Measurements from ENCODE around the gene LRRC71. TPM values are rescaled to one million over a fixed set of nuclear protein-coding genes. Genes with fewer than 3 reads are reported as not detected.

LRRC71 gene
- total and polyA plus RNA-seq, 10 donors, result 0.03 to 0.51 (median 0.33) TPM; not detected in 4

DNA sequence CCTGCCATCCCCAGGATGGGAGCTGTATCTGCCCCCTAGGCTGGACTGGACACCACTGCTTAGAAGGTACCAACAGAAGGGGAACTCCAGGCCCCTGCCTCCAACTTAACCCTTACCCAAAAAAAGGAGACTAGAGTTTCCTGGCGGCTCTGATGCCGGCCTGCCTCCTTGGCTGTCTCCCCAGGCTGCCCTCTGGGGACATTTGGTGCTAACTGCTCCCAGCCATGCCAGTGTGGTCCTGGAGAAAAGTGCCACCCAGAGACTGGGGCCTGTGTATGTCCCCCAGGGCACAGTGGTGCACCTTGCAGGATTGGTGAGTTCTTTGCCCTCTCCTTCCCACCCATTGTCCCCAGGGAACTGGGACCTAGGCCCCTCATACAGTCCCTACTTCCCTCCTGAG lies 8.1 kb upstream of the LRRC71 start:
- intact Hi-C loops (cut with DNase I; ENCODE audit: low total_unique reads), result no loop called here
- H3K27ac ChIP-seq, result no peak overlapping the region
- H3K4me1 ChIP-seq, result peaks cover 0 to 34% (median 4%) of the 10 kb centered on the region in 6 donors
- WGBS, 5 donors, result 70 to 82% (median 77%) methylated on average over 2 of the region's 2 CpGs; no CpG with 5 or more reads in 1 of the 5 donors
- no peak for DNase-seq
- H3K4me3 ChIP-seq, result no peak overlapping the region
- H3K27me3 ChIP-seq (replicated peaks in 1 of 7), result peaks cover 0 to 44% (median 0%) of the 10 kb centered on the region in 7 donors
- H3K9me3 ChIP-seq, result no peaks in the 10 kb centered on the region
- TF ChIP-seq POLR2A (IDR thresholded peaks at IDR 0.05) (no peak), POLR2AphosphoS5 (IDR thresholded peaks at IDR 0.05) (no peak), CTCF (IDR thresholded peaks at IDR 0.05 in 8 of 11, conservative IDR thresholded peaks at IDR 0.05 in 3 of 11) (no peak)
- peaks cover 0 to 80% (median 9%) of the 10 kb centered on the region in 6 donors for H3K36me3 ChIP-seq

GRCh38 chr1:156912861-156913808 lies 7.3 kb upstream of the LRRC71 start:
- no peak for DNase-seq
- no peak overlapping the region for H3K4me3 ChIP-seq
- intact Hi-C loops (cut with DNase I; ENCODE audit: low total_unique reads), result no loop called here
- H3K4me1 ChIP-seq, result peaks cover 0 to 30% (median 2%) of the 10 kb centered on the region in 6 donors
- H3K27ac ChIP-seq, result no peak overlapping the region
- H3K27me3 ChIP-seq (replicated peaks in 1 of 7), result peaks cover 0 to 52% (median 0%) of the 10 kb centered on the region in 7 donors
- H3K9me3 ChIP-seq, result peaks cover 0 to 6% (median 0%) of the 10 kb centered on the region in 8 donors
- 59 to 83% (median 76%) methylated on average over 15 to 24 of the region's 24 CpGs for WGBS, 5 donors
- TF ChIP-seq POLR2A (IDR thresholded peaks at IDR 0.05) (no peak), POLR2AphosphoS5 (IDR thresholded peaks at IDR 0.05) (no peak), CTCF (IDR thresholded peaks at IDR 0.05 in 8 of 11, conservative IDR thresholded peaks at IDR 0.05 in 3 of 11) (no peak)
- peaks cover 0 to 74% (median 9%) of the 10 kb centered on the region in 6 donors for H3K36me3 ChIP-seq

- Histone ChIP-seq H3K36me3 (peaks cover 0 to 66% (median 7%) of the 10 kb centered on the region in 6 donors), H3K4me1 (peaks cover 0 to 30% (median 2%) of the 10 kb centered on the region in 6 donors), H3K4me3 (no peak overlapping the region), H3K27me3 (replicated peaks in 1 of 7) (peaks cover 0 to 56% (median 0%) of the 10 kb centered on the region in 7 donors), H3K9me3 (peaks cover 0 to 9% (median 0%) of the 10 kb centered on the region in 8 donors), H3K27ac (no peak overlapping the region)
- TF ChIP-seq POLR2AphosphoS5 (IDR thresholded peaks at IDR 0.05), result no peak
- no peak for TF ChIP-seq CTCF (IDR thresholded peaks at IDR 0.05 in 8 of 11, conservative IDR thresholded peaks at IDR 0.05 in 3 of 11)
- no peak for TF ChIP-seq POLR2A (IDR thresholded peaks at IDR 0.05)
- no peak for DNase-seq
- WGBS, 5 donors, result 79 to 89% (median 83%) methylated on average over 12 to 13 of the region's 13 CpGs
- intact Hi-C loops (cut with DNase I; ENCODE audit: low total_unique reads), result no loop called here
These were observed 6.5 kb upstream of the LRRC71 start for GRCh38 chr1:156913809-156914387.

Data from spleen (tissue), 11 donors.